Upper lobe of left lung (tissue), 4 donors: ENCODE data around the gene ZMYND8.

Experiments used
- POLR2AphosphoS5 ChIP-seq, 2 donors: sonication (generic); formaldehyde crosslinking; IDR thresholded peaks; one replicate each; pipeline ENCODE4 v1.5.1; 2017; ENCODE audit warnings: antibody characterized with exemption in 2 of 2
- TF ChIP-seq, protein P1 (sequence below), 6 experiments: fragments of 450-650 bp in 4 of 6; fragments of 200-600 bp in 2 of 6; sonication (generic) in 2 of 6; IDR thresholded peaks; one replicate each; pipeline ENCODE4 v1.5.1; 2016 to 2019; ENCODE audit warnings: antibody characterized with exemption in 6 of 6

DNA sequence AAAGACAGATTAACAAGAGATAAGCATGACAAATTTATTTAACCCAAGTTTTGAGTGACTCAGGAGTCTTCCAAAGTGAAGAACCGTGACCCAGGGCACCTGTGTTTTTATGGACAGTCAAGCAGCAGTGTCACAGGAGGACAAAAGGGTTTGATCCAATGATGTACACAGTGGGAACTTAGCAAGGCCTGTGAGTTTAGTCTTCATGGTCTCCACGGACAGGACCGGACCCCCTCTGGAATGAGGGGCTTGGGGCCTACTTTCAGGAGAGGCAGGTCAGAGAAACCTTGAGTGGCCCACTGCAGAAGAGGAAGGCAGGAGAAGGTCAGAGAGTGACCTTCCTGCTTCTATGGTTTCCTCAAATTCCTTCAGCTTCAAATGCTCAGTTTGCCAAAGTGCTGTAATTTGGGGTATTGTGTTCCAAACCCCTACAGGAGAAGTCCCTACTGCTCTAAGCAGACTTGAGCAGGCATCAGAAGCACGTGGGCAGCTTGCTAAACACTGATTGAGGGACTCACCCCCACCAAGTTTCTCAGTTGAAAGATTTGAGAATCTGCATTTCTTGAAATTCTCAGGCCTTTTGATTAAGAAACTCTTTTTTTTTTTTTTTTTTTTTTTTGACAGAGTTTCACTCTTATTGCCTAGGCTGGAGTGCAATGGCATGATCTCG lies 26.4 kb upstream of the ZMYND8 start:
- no peak for TF ChIP-seq POLR2AphosphoS5 (IDR thresholded peaks at IDR 0.05)
- TF ChIP-seq, protein P1, sequence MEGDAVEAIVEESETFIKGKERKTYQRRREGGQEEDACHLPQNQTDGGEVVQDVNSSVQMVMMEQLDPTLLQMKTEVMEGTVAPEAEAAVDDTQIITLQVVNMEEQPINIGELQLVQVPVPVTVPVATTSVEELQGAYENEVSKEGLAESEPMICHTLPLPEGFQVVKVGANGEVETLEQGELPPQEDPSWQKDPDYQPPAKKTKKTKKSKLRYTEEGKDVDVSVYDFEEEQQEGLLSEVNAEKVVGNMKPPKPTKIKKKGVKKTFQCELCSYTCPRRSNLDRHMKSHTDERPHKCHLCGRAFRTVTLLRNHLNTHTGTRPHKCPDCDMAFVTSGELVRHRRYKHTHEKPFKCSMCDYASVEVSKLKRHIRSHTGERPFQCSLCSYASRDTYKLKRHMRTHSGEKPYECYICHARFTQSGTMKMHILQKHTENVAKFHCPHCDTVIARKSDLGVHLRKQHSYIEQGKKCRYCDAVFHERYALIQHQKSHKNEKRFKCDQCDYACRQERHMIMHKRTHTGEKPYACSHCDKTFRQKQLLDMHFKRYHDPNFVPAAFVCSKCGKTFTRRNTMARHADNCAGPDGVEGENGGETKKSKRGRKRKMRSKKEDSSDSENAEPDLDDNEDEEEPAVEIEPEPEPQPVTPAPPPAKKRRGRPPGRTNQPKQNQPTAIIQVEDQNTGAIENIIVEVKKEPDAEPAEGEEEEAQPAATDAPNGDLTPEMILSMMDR (IDR thresholded peaks at IDR 0.05), result no peak
